CD4-positive, alpha-beta T cell treated with Interleukin-17A for 1 hour (primary cell): ENCODE results near the gene GSTM5.
A peak's percentile ranks its signal among the peaks of the same experiment; 100 is the strongest.
"Not testable (repeated sequence)": the region's sequence is repeated elsewhere in the genome, so short reads cannot be mapped to it uniquely, and the experiment has no call there.

Experiments
- DNase-seq: peaks from one replicate; pipeline ENCODE4 v3.0.0-alpha.2; 2020

Gene GSTM5

DNA sequence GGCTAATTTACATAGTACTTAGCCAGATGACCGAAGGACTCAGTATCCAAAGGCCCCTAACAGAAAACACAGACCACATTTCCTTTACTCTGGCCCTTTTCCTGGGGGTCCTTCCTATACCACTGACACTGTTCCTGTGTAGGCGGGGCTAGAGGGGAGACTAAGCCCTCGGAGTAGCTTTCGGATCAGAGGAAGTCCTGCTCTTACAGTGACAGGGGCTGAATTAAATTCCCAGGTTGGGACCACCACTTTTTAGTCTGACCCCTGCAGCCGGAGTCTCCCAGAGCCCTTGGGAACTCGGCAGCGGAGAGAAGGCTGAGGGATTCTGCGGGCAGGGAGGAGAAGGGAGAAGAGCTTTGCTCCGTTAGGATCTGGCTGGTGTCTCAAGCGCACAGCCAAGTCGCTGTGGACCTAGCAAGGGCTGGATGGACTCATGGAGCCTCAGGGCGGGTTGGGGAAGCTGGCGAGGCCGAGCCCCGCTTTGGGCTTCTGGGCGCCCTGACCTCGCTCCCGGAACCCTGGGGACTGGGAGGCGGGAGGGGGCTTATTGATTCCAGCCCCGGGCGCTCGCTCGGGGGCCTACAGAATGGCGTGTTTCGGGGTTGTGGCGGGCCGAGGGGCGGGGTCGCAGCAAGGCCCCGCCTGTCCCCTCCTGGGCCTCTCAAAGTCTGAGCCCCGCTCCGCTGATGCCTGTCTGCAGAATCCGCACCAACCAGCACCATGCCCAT lies at the start of gene GSTM5:
Gene GSTM5 (plus strand): TSS at position 659 of the 728 bp plus-strand sequence. CDS start 62 bp downstream, at position 721.
- DNase-seq = not testable (repeated sequence)

DNA sequence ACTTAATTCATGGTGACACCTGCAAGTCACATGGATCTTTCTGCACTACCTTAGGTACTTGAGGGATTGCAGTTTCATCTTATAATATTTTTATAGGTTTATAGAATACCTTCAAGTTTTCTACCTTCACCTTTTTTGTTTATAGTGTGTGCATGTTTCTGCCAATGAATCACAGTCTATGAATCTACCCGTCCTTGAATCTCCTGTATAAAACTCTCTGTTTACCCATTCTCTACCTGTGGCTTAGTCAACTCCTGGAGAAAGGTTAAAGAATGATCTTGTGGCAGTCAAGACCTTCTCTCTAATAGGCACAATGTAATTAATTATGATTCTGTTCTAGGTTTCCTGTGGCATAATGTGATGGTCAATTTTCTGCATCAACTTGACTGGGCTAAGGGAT lies 47.4 kb upstream of the GSTM5 start:
- no peak for DNase-seq

DNA sequence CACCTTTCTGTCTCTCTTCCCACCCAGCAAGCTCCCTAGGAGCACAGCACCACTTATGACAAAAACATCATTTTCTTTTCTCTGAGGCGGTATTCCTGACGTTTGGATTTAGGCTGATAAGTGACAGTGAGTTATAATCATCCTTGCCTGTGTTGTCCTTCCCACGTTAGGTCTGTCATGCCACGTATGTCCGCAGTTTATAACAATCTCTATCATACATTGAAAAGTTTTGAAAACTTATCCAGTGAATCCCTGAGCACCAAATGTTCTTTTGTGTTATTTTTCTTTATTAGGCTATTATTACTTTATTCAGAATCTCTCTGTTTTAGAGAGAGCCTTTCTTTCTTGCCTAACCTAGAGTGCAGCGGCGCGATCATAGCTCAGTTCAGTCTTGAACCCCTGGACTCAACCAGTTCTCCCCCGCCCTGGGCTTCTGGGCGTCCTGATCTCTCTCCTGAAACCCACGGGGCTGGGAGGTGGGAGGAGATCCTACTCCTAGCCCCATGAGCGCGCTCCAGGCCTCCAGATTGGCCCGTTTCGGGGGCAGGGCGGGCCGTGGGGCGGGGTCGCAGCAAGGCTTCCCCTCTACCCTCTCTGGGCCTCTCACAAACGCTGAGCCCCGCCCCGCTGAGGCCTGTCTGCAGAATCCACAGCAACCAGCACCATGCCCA lies 44.5 kb upstream of the GSTM5 start, which contains the start of gene GSTM2:
Gene GSTM2 (plus strand): TSS at position 606 of the 671 bp plus-strand sequence. CDS start 59 bp downstream, at position 665.
- DNase-seq = peak; percentile 75

DNA sequence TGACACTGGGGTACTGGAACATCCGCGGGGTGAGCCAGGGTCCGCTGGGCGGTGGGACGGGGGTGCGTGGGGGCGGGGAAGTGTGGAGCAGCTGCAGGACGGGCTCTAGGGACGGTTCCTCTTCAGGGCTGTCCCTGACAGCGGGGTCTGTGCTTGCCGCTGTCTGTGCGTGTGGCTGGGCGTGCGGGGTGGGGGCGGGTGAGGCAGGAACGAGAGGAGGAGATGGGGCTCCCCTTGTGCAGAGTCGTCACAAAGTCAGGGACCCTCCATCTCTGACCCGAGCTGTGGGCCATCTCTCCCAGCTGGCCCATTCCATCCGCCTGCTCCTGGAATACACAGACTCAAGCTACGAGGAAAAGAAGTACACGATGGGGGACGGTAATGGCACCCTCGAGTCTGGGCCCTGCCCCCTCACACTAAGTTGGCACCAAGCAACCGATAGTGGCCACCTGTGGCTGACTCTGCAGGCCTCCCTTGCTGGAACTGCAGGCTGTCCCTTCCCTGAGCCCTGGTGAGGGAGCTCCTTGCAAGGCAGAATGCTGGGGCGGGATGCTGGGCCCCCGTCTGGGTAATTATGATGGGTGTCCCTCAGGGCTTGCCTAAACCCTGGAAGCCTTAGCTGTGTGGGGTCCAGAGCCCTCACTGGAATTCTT lies 43.8 kb upstream of the GSTM5 start:
- DNase-seq = no peak

DNA sequence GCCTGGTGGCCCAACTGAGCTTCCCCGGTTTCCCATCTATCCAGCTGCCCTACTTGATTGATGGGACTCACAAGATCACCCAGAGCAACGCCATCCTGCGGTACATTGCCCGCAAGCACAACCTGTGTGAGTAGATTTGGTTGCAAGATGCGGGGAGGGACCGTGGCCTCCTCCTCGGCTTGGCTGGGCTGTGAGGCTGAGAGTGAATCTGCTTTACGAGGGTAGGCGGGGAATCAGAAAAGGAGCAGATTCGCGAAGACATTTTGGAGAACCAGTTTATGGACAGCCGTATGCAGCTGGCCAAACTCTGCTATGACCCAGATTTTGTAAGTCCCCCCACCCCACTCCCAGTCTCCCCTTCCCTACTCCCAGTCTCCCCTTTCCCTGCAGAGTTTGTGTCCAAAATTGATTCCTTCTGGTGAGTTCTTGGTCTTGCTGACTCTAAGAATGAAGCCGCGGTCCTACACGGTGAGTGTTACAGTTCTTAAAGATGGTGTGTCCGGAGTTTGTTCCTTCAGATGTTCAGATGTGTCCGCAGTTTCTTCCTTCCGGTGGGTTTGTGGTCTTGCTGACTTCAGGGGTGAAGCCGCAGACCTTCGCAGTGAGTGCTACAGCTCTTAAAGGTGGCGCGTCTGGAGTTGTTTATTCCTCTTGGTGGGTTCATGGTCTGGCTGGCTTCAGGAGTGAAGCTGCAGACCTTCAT lies 42.7 kb upstream of the GSTM5 start:
- no peak for DNase-seq

DNA sequence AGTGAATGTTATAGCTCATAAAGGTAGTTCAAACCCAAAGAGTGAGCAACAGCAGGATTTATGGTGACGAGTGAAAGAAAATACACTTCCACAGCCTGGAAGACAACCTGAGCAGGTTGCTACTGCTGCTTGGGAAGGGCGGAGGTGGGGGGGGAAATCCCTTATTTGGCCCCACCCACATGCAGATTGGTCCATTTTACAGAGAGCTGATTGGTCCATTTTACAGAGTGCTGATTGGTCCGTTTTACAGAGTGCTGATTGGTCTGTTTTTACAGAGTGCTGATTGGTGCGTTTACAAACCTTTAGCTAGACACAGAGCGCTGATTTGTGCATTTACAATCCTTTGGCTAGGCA lies 42.1 kb upstream of the GSTM5 start:
- DNase-seq = peak; percentile 18

DNA sequence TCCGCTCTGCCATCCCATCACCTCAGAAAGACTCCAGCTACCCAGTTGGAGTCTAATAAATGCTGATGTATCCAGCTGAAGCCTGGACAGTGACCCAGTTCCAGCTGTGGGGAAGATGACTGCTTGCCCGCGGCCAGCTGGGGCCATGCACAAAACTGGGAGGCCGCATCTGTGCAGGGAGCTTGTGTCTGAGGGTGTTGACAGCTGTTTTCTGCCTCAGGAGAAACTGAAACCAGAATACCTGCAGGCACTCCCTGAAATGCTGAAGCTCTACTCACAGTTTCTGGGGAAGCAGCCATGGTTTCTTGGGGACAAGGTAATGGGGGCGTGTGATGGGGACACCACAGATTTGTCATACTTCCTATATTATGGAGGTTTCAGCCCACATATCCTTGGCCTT lies 41.0 kb upstream of the GSTM5 start:
- no peak for DNase-seq

DNA sequence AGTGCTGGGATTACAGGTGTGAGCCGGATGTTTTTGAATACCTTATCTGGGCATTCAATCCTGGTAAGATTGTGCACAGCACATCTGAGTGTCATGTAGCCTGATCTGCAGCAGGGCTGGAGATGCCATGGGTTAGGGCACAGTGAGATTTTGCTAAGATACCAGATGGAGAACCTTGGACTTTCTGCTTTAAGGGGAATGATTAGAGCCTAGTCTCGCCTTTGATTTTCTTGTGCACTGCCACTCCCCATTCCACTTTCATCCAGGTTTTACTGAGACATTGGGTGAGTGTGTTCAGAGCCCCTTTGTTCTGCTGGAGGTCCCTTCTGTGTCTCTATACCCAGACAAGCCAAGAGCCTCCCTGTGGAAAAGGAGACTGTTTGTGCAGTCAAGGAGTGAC lies 38.2 kb upstream of the GSTM5 start:
- not testable (repeated sequence) for DNase-seq

DNA sequence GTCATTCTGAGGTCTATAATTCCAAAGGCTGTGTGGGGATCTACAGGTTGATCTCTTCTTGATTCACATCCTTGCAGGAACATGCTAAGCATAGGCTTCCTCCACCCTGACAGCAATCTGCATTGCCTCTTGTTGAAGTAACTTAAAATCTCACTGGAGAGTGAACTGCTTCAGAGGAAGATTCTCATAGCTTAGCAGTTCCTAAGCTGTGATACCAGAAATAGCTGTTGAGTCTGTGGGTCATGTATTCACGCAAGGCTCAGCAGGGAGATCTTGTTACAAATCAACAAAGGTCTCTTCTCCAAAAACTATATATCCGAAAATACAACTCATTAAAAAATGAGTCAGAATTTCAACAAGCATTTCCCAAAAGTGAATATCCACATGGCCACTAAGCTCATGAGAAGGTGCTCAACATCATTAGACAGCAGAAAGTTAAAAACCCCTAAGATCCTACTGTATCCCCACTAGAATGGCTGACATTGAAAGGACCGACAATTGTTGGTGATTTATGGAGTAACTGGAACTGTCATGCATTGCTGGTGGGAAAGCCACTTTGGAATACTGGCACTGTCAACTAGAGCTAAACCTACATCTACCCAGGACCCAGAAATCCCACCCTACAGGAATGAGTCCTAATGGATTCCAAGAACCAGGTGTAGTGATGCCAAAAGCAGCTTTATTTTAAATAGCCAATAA lies 35.2 kb upstream of the GSTM5 start:
- DNase-seq = not testable (repeated sequence)

DNA sequence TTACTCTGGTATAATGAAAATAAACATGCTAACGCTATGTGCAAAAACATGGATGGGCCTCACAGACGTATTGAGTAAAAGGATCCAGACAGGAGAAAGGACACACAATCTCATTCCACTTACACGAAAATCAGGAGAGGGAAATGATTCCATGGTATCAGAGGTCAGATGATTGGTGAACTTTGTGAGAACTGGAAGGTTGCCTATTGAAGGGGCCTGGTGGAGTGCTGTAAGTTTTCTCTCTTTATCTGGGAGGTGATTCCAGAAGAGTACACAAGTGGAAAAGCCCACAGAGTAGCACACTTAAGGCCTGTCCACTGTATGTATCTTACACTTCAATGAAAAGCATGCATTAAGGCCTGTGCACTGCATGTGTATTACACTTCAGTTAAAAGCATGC lies 34.6 kb upstream of the GSTM5 start:
- DNase-seq = no peak

DNA sequence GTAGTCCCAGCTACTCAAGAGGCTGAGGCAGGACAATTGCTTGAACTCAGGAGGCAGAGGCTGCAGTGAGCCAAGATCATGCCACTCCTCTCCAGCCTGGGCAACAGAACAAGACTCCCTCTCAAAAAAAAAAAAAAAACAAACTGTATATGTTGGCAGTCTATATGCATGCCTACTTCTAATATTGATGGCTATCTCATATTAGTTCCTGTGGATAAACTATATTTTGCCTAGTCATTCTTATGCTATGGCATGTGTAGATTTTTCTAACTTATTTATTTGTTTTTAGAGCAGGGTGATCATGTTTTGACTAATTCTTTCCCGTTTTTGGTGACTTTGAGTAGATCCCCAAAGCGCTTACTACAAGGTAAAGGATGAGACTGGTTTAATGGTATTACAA lies 33.4 kb upstream of the GSTM5 start:
- not testable (repeated sequence) for DNase-seq

DNA sequence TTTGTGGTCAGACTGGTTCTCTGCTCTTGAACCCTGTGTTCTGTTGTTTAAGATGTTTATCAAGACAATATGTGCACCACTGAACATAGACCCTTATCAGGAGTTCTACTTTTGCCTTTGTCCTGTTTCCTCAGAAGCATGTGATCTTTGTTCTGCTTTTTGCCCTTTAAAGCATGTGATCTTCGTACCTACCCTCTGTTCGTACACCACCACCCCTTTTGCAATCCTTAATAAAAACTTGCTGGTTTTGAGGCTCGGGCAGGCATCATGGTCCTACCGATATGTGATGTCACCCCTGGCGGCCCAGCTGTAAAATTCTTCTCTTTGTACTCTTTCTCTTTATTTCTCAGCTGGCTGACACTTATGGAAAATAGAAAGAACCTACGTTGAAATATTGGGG lies 27.3 kb upstream of the GSTM5 start:
- DNase-seq = not testable (repeated sequence)

DNA sequence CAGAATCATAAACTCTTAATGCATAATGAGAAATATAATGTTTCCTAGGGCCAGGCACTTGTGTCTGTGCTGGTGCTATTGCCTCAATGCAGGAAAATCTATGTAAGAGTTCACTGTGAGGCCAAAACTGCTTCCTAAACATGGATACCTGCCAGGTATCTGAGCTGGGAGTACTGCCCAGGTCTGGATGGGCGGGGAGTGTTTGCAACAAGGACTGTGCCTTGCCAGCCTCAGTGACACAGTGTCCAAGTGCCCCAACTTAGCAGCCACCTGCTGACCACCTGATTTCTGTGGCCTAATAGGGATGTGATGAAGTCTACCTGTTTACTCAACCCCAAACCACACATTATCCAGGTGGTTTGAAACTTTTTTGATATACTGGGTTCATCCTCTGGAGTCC lies 26.7 kb upstream of the GSTM5 start:
- DNase-seq = not testable (repeated sequence)

DNA sequence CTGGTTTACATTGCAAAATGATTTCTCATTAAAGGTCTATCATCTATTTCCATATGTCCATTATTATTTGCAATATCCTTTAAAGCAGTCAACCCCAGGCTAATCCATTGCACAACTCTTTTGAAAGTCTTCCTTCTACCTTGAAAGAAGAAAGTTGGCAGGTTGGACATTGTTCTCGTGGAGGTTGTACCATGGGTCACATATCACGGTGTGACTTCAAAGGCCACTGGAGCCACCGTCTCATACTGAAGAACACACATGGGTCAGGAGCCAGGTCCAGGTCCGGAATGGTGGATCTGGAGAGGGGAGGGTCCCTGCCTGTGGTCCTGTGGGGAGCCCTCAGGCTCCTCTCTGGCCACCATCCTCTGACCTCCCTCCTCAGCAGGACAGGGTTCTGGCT lies 26.2 kb upstream of the GSTM5 start:
- DNase-seq = not testable (repeated sequence)

DNA sequence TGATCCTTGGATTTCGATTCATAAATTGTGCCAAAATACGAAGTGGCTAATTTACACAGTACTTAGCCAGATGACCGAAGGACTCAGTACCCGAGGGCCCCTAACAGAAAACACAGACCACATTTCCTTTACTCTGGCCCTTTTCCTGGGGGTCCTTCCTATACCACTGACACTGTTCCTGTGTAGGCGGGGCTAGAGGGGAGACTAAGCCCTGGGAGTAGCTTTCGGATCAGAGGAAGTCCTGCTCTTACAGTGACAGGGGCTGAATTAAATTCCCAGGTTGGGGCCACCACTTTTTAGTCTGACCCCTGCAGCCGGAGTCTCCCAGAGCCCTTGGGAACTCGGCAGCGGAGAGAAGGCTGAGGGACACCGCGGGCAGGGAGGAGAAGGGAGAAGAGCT lies 24.9 kb upstream of the GSTM5 start:
- not testable (repeated sequence) for DNase-seq

DNA sequence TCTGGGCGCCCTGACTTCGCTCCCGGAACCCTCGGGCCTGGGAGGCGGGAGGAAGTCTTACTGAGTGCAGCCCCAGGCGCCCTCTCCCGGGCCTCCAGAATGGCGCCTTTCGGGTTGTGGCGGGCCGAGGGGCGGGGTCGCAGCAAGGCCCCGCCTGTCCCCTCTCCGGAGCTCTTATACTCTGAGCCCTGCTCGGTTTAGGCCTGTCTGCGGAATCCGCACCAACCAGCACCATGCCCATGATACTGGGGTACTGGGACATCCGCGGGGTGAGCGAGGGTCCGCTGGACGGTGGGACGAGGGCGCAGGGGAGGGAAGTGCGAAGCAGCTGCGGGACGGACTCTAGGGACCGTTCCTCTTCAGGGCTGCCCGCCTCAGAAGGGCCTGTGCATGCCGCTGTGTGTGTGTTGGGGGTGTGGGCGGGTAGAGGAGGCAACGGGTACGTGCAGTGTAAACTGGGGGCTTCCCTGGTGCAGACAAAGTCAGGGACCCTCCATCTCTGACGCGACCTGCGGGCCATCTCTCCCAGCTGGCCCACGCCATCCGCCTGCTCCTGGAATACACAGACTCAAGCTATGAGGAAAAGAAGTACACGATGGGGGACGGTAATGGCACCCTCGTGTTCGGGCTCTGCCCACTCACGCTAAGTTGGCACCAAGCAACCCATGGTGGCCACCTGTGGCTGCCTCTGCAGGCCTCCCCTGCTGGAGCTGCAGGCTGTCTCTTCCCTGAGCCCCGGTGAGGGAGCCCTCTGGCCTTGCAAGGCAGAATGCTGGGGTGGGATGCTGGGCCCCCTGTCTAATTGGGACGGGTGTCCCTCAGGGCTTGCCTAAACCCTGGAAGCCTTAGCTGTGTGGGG lies 24.2 kb upstream of the GSTM5 start, which contains the start of gene GSTM1:
Gene GSTM1 (plus strand): TSS at position 177 of the 859 bp plus-strand sequence. CDS start 57 bp downstream, at position 234.
- no peak for DNase-seq

DNA sequence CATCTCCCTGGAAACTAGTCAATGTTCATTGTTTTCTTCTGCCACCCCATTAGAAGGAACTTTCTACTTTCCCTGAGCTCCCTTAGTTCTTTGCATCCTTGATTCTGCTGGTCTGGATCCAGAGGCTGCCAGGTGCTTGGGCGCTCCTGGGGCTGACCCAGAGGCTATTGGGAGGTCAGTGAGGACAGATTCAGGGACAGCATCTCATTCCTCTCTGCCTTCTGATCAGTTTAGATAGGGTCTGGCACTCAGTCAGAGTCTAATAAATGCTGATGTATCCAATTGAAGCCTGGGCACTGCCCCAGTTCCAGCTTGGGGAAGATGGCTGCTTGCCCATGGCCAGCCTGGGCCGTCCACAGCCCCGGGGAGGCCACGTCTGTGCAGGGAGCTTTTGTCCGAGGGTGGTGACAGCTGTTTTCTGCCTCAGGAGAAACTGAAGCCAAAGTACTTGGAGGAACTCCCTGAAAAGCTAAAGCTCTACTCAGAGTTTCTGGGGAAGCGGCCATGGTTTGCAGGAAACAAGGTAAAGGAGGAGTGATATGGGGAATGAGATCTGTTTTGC lies 22.1 kb upstream of the GSTM5 start:
- DNase-seq = no peak

DNA sequence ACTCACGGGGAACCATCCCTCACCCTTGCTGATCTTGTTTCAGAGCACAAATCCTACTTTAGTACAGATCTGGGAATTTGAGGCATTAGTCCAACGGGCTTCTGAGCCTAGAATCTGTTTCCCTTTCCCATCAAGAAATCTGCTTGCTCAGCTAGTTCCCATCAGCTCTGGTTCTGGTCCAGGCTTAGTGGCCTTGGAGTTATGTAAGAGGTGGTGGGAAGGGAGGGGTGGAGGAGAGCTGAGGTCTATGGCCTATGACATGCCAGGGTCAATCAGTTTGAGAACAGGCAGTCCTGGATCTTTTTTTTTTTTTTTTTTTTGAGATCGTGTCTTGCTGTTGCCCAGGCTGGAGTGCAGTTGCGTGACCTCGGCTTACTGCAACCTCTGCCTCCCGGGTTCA lies 20.3 kb upstream of the GSTM5 start:
- no peak for DNase-seq

DNA sequence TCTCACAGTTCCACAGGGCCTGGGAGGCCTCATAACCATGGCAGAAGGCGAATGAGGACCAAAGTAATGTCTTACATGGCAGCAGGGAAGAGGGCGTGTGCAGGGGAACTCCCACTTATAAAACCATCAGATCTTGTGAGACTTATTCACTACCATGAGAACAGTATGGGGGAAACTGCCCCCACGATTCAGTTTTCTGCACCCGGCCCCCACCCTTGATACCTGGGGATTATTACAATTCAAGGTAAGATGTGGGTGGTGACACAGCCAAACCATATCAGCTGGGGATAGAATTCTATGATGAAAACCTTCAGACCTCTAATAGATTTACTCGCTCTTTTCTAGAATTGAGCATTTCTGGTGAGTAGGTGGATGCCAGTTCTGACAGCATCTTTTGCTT lies 17.7 kb upstream of the GSTM5 start:
- not testable (repeated sequence) for DNase-seq

DNA sequence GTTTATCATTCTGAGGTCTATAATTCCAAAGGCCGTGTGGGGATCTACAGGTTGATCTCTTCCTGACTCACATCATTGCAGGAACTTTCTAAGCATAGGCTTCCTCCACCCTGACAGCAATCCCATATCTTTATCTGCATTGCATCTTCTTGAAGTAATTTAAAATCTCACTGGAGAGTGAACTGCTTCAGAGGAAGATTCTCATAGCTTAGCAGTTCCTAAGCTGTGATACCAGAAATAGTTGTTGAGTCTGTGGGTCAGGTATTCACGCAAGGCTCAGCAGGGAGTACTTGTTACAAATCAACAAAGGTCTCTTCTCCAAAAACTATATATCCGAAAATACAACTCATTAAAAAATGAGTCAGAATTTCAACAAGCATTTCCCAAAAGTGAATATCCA lies 16.9 kb upstream of the GSTM5 start:
- DNase-seq = not testable (repeated sequence)

DNA sequence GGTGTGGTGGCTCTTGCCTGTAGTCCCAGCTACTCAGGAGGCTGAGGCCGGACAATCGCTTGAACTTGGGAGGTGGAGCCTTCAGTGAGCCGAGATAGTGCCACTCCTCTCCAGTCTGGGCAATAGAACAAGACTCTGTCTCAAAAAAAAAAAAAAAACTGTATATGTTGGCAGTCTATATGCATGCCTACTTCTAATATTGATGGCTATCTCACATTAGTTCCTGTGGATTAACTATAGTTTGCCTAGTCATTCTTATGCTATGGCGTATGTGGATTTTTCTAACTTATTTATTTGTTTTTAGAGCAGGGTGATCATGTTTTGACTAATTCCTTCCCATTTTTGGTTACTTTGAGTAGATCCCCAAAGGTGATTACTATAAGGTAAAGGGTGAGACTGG lies 15.0 kb upstream of the GSTM5 start:
- DNase-seq = no peak
